DMS79 (cell line): ENCODE data around the gene PGAP2.
"Not testable (repeated sequence)": the region's sequence is repeated elsewhere in the genome, so short reads cannot be mapped to it uniquely, and the experiment has no call there.

Source experiments
- DNase-seq: peaks from one replicate; lab custom pipeline; 2025; lab: John Stamatoyannopoulos, UW

PGAP2 gene

DNA sequence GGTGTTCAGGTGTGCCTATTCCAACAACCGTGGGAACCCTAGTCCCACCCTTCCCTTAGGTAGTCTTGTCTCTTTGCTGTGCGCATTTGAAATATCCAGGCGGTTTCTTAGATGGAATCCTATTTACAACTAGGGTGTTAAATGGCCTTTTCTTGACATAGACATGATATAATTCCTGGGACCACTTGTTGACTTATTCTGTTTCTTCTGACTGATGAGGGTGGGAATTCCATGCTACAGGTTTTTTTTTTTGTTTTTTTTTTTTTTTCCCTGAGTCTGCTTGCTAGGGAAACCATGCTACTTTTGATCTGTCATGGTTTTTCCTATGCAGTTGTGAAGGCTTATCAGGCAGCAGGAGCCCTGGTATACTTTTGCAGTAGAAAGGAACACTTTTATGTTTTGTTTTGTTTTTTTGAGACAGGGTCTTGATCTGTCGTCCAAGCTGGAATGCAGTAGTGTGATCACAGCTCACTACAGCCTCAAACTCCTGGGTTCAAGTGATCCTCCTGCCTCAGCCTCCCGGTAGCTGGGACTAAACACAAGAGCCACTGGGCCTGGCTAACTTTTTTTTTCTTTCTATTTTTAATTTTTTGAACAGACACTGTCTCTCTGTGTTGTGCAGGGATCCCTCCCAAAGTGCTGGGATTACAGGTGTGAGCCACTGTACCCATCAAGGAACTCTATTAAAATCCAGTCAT lies 48.6 kb downstream of the PGAP2 start:
- DNase-seq, result no peak

DNA sequence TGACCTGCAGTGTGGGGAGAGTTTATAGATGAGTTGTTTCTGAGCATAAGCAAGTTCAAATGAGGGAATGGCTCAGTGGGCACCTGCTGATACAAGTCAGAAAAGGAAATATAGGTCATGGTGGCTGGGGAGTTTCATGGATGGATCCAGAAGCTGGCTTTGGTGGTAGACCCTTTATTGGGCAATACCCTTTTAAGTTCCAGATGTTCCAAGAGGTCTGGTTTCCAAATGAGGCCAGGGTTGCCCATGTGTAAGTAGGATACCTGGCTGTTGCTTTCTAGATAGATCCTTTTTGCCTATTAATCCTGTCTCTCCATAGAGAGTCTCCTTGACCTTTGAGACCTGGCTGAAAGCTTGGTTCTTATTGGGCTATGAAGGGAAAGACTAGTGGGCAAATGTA lies 49.3 kb downstream of the PGAP2 start:
- no peak for DNase-seq

DNA sequence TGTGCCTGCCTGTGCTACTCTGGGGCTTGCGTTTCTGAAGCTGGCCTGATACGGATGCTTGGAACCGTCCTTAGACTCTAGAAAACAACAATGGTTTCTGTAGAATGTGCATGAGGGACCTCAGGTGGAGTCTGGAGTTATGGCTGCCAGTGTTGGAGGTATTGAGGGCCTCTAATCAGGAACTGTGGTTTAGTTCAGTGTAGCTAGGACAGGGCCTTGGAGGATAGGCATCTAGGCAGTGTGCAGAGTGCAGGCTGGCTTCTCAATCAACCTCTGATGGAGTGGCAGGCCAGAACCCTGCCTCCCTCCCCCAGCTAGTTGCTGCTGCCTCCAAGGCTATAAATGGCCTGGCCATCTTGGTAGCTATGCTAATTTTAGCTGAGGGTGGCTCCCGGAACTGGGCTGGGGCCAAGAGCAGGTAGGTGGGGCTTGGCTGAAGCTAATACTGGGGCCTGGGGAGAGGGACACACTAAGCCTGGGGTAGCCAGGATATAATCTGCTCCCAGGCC lies 51.1 kb downstream of the PGAP2 start:
- DNase-seq, result no peak

DNA sequence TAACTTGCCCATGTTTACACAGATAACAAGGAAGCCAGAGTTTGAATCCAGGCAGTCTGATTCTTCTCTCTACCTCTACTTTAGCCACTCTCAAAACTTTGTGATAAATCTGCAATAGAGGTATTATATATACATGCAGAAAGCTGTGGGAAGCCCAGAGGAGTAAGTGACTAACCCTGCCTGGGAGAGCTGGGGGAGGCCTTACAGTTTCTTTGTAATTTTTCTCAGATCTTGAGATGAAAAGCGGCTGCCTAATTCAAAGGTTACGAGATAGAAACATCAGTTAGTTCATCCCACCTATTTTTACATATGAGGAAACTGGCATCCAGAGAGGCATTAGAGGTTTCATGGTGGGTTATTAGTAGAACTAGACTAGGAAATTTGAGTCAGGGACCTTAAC lies 52.0 kb downstream of the PGAP2 start:
- no peak for DNase-seq

DNA sequence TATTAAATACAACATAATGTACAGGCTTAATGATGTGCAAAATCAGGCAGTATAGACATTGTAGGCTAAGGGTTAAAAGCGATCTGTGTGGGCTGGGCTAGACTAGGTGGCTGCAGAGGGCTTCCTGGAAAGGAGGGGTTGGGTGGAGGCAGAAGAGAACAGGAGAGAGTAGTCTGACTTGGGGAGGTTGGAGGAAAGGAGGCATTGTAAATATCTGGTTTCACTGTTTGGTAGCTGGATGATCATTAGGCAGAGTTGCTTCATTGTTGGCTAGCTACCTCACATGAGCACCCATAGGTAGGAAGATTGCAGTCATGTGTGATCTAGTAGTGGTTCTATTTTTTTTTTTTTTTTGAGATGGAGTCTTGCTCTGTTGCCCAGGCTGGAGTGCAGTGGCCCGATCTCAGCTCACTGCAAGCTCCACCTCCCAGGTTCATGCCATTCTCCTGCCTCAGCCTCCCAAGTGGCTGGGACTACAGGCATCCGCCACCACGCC lies 52.6 kb downstream of the PGAP2 start:
- not testable (repeated sequence) for DNase-seq

DNA sequence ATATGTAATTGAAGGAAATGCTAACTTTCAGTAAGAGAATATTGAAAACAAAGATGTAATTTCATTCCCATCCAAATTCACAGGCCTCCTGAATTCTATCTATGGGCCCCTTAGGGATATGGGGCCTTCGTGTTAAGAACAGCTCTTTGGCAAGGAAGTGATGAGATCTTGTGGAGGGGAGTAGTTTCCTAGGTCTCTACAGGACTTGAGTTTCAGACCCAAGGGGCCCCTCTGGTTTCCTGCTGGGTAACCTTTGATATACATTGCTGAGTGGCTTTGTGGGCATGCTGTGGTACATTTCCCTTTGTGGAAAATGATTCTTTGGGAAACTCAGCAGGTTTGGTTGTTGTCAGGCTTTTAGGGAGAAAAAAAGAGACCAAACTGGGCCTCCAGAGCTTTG lies 53.3 kb downstream of the PGAP2 start:
- DNase-seq, result no peak

DNA sequence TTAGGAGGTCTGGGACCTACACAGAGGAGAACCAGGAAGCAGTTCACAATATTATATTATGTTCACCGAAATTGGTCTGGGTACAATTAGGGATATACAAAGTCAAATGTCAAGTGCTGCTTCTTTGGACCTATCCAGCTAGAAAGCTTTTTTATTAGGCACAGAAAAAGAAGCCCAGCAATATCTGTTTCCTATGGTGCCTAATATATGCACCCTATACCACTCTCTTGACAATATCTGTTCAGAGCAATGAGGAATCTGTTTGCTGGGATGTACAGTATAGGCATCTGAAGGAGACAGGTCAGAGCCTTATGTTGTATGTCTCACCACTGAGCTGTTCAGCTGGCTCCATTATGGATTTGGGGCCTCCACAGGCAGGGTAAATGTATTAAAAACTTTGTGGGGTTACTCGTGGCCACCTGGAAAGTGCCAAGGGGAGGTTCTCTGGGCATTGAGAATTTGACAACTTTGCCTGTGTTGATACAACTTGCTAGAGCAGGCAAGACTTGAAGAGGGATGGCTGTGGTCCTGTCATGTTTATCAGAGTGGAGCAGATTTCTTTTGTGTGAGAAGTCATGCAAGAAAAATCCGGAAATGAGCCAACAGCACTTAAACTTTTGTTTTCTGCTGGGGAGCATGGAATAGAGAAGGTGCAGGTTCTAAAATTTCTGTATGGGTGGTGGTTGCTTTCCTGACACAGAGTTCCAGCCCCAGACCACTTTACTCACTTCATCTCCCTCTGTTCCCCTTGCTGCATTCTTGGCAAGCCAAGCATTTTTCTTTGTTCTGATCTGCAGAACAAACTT lies 57.2 kb downstream of the PGAP2 start:
- DNase-seq, result peak; percentile 60

DNA sequence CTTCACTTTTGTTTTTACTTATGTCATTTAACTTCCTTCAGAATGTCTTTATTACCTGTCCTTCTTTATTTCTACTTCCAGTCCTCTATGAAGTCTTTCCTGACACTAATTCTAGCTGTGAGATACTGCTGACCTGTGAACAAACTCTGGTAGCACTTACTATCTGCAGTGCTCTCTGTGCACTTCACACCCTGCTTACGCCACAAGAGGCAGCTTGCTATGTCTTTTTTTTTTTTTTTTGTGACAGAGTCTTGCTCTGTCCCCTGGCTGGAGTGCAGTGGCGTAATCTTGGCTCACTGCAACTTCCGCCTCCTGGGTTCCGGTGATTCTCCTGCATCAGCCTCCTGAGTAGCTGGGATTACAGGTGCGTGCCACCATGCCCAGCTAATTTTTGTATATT lies 57.8 kb downstream of the PGAP2 start:
- peak; percentile 14 for DNase-seq

DNA sequence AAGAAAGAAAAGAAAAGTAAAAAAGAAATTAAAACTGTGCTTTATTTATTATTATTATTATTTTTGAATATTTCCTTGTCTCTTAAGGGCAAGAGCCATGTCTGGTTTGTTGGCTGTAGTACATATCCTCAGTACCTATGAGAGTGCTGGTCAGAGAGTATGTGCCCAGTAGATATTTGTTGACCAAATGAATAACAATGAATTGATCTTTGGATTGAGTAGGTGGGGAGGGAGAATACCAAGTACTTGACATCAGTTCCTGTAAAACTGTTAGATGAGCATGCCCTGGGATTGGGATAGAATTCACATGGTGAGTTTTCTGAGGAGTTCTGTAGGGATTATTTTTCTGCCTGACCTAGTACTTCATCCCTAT lies 58.5 kb downstream of the PGAP2 start:
- no peak for DNase-seq

DNA sequence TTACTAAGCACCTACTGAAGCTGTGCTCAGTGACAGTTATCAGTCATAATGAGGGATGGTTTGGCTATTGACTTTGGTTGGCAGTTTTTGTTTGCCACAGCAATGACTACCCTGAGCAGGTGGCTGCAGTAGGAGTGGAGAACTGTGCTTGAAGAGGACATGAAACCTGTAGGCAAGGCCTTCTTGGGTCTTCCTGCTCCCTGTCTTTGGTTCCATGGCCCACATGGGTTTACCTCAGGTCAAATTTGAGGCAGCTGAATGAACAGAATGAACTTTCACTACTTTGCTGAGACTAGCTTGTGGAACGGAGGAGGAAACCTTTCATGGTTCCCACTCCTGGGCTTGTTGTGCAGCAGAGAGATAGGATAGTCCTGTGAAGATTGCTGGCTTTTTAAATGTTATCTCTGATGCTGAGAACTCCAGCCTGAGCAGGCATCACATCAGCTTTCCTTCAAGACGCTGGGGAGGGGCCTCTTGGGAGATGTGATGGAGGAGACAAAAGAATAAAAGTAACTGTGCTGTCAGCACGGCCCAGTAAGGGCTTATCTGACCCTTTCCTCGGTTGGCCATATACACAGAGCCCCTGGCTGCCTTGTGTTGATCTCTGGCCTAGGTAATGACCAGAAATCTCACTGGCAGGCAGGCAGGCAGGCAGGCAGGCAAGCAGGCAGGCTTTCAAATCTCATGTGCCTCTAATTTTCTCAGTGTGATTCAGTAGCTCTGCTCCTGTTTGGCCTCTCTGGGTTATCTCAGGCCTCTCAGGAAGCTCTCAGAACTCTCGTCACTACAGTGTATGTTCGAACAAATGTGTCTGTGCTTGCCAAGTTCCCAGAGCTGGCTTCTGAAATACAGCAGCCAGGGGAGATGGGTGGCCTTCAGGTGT lies 59.1 kb downstream of the PGAP2 start:
- no peak for DNase-seq

DNA sequence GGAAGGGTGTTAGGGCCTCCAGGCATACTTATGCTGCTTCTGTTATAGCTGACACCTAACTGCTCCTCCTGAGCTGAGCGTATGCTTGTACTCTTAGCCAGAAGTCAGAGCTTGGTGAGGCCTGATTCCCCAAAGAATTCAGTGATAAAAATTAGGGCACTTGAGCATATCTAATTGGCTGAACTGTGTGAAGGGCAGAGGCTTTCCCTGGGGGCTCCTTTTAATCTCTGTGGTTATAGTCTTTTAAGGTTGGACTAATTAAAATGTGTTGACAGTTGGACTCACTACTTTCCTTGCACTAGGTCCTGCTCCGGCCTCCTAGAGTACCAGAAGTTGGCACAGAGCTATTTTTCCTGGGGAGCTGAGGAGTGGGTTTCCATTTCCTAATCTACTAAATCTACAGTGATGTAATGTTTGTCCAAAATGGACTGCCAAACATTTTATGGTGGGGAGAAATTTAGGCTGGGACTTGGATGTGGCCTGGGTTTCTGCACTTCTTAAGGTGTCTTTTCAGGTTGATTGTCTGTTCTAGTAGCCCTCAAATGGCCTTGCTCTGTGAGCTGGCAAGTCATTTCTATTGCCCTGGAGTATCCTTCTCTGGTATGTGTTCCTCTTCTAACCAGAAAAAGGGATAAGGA lies 65.5 kb downstream of the PGAP2 start:
- DNase-seq, result peak; percentile 48
